ENCODE results near the gene ELOB. TPM values are rescaled to one million over a fixed set of nuclear protein-coding genes. Genes with fewer than 3 reads are reported as not detected.

The ELOB gene
- total RNA-seq, 1 experiment from 2014 or later: 319 TPM

DNA sequence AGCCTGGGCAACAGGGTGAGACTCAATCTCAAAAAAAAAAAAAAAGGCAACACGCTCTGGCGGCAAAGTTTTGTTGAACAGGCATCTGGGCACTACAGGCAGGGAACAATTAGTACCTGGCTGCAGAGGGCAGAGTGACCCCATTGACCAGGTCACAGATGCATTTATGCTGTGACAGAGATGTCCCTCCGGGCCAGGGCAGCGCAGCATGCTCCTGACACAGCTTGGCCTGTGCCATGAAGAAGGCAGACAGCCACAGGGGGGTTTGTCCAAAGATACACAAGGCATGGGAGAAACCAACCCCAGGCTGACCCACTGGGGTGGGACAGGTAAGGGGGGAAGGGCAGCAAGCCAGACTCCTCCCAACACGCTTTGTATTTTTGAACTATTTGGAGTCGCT lies 32.4 kb downstream of the ELOB start:
- peaks cover 3 to 6% (median 4%) of the 10 kb centered on the region in 3 experiments; a peak in 5 of 7 replicates for H3K36me3 Mint-ChIP-seq (ENCODE audit: insufficient read depth in 1 of 3, low read depth in 3 of 3)
- WGBS (ENCODE audit: extremely low coverage, insufficient read length, low lambda C conversion rate): no CpG with 5 or more reads among the region's 6 CpGs

More for the DNA sequence above, 32.4 kb downstream of the ELOB start:
- Mint-ChIP-seq H3K9me3 (no peaks in the 10 kb centered on the region), H3K27ac (no peak overlapping the region), H3K27me3 (ENCODE audit: low read depth) (no peaks in the 10 kb centered on the region; the same call in 1 of the 2 replicates), H3K4me3 (no peak overlapping the region), H3K4me1 (peaks cover 5 to 8% of the 10 kb centered on the region in 2 experiments; a peak in 2 of 4 replicates)
- no peak overlapping the region for H2BK12ac ChIP-seq (ENCODE audit: insufficient read length, low read depth, low read length)
- H2BK20ac ChIP-seq (ENCODE audit: low read depth, low read length, poor library complexity, severe bottlenecking): no peak overlapping the region
- H3K79me2 ChIP-seq (ENCODE audit: insufficient read depth, low read length): no peaks in the 10 kb centered on the region
- H3K23me2 ChIP-seq (ENCODE audit: insufficient read length, low read depth, low read length, poor library complexity, severe bottlenecking): no peaks in the 10 kb centered on the region
- no peak for DNase-seq
- no peak overlapping the region for H2AK5ac ChIP-seq (ENCODE audit: insufficient read length, low read length)
- H3K4me2 ChIP-seq (ENCODE audit: insufficient read depth, insufficient read length, low read length): no peak overlapping the region
- no peak overlapping the region for H3K14ac ChIP-seq (ENCODE audit: insufficient read depth, low read length)
- no peaks in the 10 kb centered on the region for H3K27me3 ChIP-seq (ENCODE audit: insufficient read depth, low read length)
- H4K8ac ChIP-seq (replicated peaks; ENCODE audit: insufficient read length, low read depth, low read length): no peak overlapping the region
- no peak overlapping the region for H3K27ac ChIP-seq (ENCODE audit: insufficient read length, low read depth, low read length)
- H3K4me1 ChIP-seq (ENCODE audit: insufficient read depth, low read length): no peaks in the 10 kb centered on the region
- H3K18ac ChIP-seq (ENCODE audit: insufficient read length, low read depth, low read length): no peak overlapping the region
- H3K9ac ChIP-seq (ENCODE audit: extremely low read depth, insufficient read length, low read length): no peak overlapping the region
- H4K20me1 ChIP-seq (ENCODE audit: control insufficient read depth, insufficient read depth, insufficient read length): no peaks in the 10 kb centered on the region
- no peaks in the 10 kb centered on the region for H3K79me1 ChIP-seq (ENCODE audit: insufficient read depth, low read depth, low read length, poor library complexity, severe bottlenecking)
- H2BK15ac ChIP-seq (ENCODE audit: low read depth, low read length): no peak overlapping the region
- no peak overlapping the region for H2AFZ ChIP-seq (ENCODE audit: low read length)
- H3K4ac ChIP-seq (ENCODE audit: low read depth, low read length): no peak overlapping the region
- H4K5ac ChIP-seq (ENCODE audit: insufficient read length, low read depth, low read length): no peak overlapping the region
- no peak overlapping the region for H3K23ac ChIP-seq (ENCODE audit: insufficient read length, low read depth, low read length)
- no peak overlapping the region for H3K56ac ChIP-seq (ENCODE audit: insufficient read length, low read depth, low read length)
- no peak overlapping the region for H2BK5ac ChIP-seq (ENCODE audit: insufficient read length, low read length)
- no peak overlapping the region for H3T11ph ChIP-seq (ENCODE audit: low read length)
- H3K9me3 ChIP-seq (ENCODE audit: control insufficient read depth, low read depth, low read length): no peaks in the 10 kb centered on the region
- no peak overlapping the region for H2BK120ac ChIP-seq (ENCODE audit: low read depth, low read length, poor library complexity, severe bottlenecking)
- TF ChIP-seq, protein P1, sequence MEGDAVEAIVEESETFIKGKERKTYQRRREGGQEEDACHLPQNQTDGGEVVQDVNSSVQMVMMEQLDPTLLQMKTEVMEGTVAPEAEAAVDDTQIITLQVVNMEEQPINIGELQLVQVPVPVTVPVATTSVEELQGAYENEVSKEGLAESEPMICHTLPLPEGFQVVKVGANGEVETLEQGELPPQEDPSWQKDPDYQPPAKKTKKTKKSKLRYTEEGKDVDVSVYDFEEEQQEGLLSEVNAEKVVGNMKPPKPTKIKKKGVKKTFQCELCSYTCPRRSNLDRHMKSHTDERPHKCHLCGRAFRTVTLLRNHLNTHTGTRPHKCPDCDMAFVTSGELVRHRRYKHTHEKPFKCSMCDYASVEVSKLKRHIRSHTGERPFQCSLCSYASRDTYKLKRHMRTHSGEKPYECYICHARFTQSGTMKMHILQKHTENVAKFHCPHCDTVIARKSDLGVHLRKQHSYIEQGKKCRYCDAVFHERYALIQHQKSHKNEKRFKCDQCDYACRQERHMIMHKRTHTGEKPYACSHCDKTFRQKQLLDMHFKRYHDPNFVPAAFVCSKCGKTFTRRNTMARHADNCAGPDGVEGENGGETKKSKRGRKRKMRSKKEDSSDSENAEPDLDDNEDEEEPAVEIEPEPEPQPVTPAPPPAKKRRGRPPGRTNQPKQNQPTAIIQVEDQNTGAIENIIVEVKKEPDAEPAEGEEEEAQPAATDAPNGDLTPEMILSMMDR (conservative IDR thresholded peaks at IDR 0.05): no peak
- no peak overlapping the region for H4K91ac ChIP-seq (ENCODE audit: insufficient read length, low read depth, low read length)
